RPMI8226 (cell line): ENCODE data around the gene SLX4IP.
"Not testable (repeated sequence)": the region's sequence is repeated elsewhere in the genome, so short reads cannot be mapped to it uniquely, and the experiment has no call there.

ENCODE experiments used
- DNase-seq: peaks from one replicate; pipeline ENCODE4 v3.0.0-alpha.2; 2015

The SLX4IP gene

GRCh38 chr20:10580700-10581099 is 145.6 kb downstream of the SLX4IP start:
- DNase-seq: no peak

- no peak for DNase-seq
These were observed 146.7 kb downstream of the SLX4IP start for GRCh38 chr20:10581823-10582222.

- no peak for DNase-seq
These were observed 149.3 kb downstream of the SLX4IP start for GRCh38 chr20:10584371-10584770.

GRCh38 chr20:10585308-10585707 is 150.2 kb downstream of the SLX4IP start:
- DNase-seq: no peak

GRCh38 chr20:10586296-10586695 is 151.2 kb downstream of the SLX4IP start:
- no peak for DNase-seq

- not testable (repeated sequence) for DNase-seq
These were observed 155.3 kb downstream of the SLX4IP start for GRCh38 chr20:10590446-10590845.

- no peak for DNase-seq
These were observed 156.0 kb downstream of the SLX4IP start for GRCh38 chr20:10590950-10591671.

- DNase-seq: no peak
These were observed 156.9 kb downstream of the SLX4IP start for GRCh38 chr20:10591946-10592521.

- DNase-seq: no peak
These were observed 159.3 kb downstream of the SLX4IP start for GRCh38 chr20:10594296-10594868.

- no peak for DNase-seq
These were observed 160.2 kb downstream of the SLX4IP start for GRCh38 chr20:10595266-10595665.

GRCh38 chr20:10595985-10596384 is 160.9 kb downstream of the SLX4IP start:
- DNase-seq: no peak

- no peak for DNase-seq
These were observed 161.6 kb downstream of the SLX4IP start for GRCh38 chr20:10596710-10597121.

- DNase-seq: no peak
These were observed 162.5 kb downstream of the SLX4IP start for GRCh38 chr20:10597637-10598036.

- no peak for DNase-seq
These were observed 167.2 kb downstream of the SLX4IP start for GRCh38 chr20:10602221-10602871.

- no peak for DNase-seq
These were observed 168.3 kb downstream of the SLX4IP start for GRCh38 chr20:10603378-10603777.

- no peak for DNase-seq
These were observed 169.1 kb downstream of the SLX4IP start for GRCh38 chr20:10603971-10604864.

- no peak for DNase-seq
These were observed 169.8 kb downstream of the SLX4IP start for GRCh38 chr20:10604865-10605440.

- no peak for DNase-seq
These were observed 170.6 kb downstream of the SLX4IP start for GRCh38 chr20:10605547-10606195.

GRCh38 chr20:10609276-10609675 is 174.2 kb downstream of the SLX4IP start:
- DNase-seq: no peak

- no peak for DNase-seq
These were observed 174.7 kb downstream of the SLX4IP start for GRCh38 chr20:10609770-10610169.

GRCh38 chr20:10610251-10610650 is 175.1 kb downstream of the SLX4IP start:
- no peak for DNase-seq

GRCh38 chr20:10611357-10611756 is 176.3 kb downstream of the SLX4IP start:
- DNase-seq: peak; percentile 14
